Ishikawa (cell line): ENCODE results near the gene MSH5.

Experiments
- CEBPB ChIP-seq: IDR thresholded peaks from 2 replicates; pipeline ENCODE4 v1.6.1; 2012
- CREB1 ChIP-seq: IDR thresholded peaks from 2 replicates; pipeline ENCODE4 v1.6.1; 2012; ENCODE audit warnings: low read depth
- EGR1 ChIP-seq: IDR thresholded peaks from 2 replicates; pipeline ENCODE4 v1.6.1; 2012
- EP300 ChIP-seq: IDR thresholded peaks from 2 replicates; pipeline ENCODE4 v1.6.1; 2012; ENCODE audit warnings: borderline replicate concordance
- FOXM1 ChIP-seq: IDR thresholded peaks from 2 replicates; pipeline ENCODE4 v1.6.1; 2012; ENCODE audit warnings: low read depth, borderline replicate concordance
- NFIC ChIP-seq: IDR thresholded peaks from 2 replicates; pipeline ENCODE4 v1.6.1; 2012
- RAD21 ChIP-seq: IDR thresholded peaks from 2 replicates; pipeline ENCODE4 v1.6.1; 2012; ENCODE audit warnings: low read depth
- TAF1 ChIP-seq: IDR thresholded peaks from 2 replicates; pipeline ENCODE4 v1.6.1; 2012; ENCODE audit warnings: low read depth, mild to moderate bottlenecking
- TCF12 ChIP-seq: IDR thresholded peaks from 2 replicates; pipeline ENCODE4 v1.6.1; 2012; ENCODE audit warnings: low read depth
- TEAD4 ChIP-seq: IDR thresholded peaks from 2 replicates; pipeline ENCODE4 v1.6.1; 2012
- YY1 ChIP-seq: IDR thresholded peaks from 2 replicates; pipeline ENCODE4 v1.6.1; 2012; ENCODE audit warnings: low read depth
- ZBTB7A ChIP-seq: IDR thresholded peaks from 2 replicates; pipeline ENCODE4 v1.6.1; 2012; ENCODE audit warnings: low read depth
- TF ChIP-seq, protein P1 (sequence below): IDR thresholded peaks from 2 replicates; pipeline ENCODE4 v1.6.1; 2012; ENCODE audit warnings: low read depth, mild to moderate bottlenecking
- TF ChIP-seq, protein P2 (sequence below): IDR thresholded peaks from 2 replicates; pipeline ENCODE4 v1.6.1; 2012
- TF ChIP-seq, protein P3 (sequence below): IDR thresholded peaks from 2 replicates; pipeline ENCODE4 v1.6.1; 2012

Gene MSH5

DNA sequence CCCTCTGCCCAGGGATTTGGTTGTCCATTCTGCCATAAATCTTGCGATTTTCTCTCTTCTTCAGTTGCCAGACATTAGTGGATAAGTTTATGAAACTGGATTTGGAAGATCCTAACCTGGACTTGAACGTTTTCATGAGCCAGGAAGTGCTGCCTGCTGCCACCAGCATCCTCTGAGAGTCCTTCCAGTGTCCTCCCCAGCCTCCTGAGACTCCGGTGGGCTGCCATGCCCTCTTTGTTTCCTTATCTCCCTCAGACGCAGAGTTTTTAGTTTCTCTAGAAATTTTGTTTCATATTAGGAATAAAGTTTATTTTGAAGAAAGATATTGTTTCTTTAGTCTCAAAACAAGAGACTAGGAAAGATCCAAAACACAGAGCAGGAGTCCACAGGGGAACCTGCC lies 22.6 kb downstream of the MSH5 start, which contains the start of gene SAPCD1:
Gene SAPCD1, plus strand, starts transcription at position 301 of the 400 bp plus-strand sequence. CDS start 399 bp downstream, outside the sequence.
- TF ChIP-seq CREB1 (no peak), TAF1 (no peak), EP300 (no peak), TCF12 (no peak), YY1 (no peak), EGR1 (no peak), NFIC (no peak), ZBTB7A (no peak), FOXM1 (no peak), RAD21 (no peak), TEAD4 (no peak), CEBPB (no peak)
- TF ChIP-seq, protein P1, sequence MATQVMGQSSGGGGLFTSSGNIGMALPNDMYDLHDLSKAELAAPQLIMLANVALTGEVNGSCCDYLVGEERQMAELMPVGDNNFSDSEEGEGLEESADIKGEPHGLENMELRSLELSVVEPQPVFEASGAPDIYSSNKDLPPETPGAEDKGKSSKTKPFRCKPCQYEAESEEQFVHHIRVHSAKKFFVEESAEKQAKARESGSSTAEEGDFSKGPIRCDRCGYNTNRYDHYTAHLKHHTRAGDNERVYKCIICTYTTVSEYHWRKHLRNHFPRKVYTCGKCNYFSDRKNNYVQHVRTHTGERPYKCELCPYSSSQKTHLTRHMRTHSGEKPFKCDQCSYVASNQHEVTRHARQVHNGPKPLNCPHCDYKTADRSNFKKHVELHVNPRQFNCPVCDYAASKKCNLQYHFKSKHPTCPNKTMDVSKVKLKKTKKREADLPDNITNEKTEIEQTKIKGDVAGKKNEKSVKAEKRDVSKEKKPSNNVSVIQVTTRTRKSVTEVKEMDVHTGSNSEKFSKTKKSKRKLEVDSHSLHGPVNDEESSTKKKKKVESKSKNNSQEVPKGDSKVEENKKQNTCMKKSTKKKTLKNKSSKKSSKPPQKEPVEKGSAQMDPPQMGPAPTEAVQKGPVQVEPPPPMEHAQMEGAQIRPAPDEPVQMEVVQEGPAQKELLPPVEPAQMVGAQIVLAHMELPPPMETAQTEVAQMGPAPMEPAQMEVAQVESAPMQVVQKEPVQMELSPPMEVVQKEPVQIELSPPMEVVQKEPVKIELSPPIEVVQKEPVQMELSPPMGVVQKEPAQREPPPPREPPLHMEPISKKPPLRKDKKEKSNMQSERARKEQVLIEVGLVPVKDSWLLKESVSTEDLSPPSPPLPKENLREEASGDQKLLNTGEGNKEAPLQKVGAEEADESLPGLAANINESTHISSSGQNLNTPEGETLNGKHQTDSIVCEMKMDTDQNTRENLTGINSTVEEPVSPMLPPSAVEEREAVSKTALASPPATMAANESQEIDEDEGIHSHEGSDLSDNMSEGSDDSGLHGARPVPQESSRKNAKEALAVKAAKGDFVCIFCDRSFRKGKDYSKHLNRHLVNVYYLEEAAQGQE, result no peak
- TF ChIP-seq, protein P2, sequence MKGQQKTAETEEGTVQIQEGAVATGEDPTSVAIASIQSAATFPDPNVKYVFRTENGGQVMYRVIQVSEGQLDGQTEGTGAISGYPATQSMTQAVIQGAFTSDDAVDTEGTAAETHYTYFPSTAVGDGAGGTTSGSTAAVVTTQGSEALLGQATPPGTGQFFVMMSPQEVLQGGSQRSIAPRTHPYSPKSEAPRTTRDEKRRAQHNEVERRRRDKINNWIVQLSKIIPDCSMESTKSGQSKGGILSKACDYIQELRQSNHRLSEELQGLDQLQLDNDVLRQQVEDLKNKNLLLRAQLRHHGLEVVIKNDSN, result no peak
- TF ChIP-seq, protein P3, sequence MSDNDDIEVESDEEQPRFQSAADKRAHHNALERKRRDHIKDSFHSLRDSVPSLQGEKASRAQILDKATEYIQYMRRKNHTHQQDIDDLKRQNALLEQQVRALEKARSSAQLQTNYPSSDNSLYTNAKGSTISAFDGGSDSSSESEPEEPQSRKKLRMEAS, result no peak

DNA sequence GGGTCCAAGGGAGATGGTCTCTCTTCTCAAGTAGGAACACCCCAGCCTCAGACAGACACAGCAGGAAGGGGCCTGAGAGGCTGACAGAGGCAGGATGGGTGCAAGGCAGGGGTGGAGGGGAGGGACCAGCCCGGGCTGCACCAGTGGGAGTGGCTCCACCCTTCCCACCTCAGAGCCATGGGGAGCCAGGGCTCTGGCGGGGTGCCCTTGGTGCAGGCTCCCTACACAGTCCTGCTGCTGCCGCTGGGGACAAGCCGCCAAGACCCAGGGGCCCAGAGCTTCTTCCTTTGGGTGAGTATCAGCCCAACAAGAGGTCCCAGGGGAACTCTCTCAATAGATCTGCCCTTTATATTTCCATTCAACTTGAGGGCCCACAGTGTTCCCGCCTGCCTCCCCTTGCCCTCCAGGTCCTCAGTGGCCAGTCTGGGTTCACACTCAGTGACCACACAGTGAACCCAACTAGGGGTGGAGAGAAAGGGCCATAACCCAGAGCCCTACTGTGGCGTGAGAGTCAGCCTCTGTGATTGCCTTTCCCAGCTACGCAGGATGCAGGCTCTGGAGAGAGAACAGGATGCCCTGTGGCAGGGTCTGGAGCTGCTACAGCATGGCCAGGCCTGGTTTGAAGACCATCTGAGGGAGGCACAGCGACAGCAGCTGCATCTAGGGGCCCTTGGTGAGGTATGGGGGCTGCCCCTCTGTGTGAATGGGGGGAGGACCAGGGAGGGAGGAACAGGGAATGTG lies 23.2 kb downstream of the MSH5 start:
- TF ChIP-seq TCF12 (no peak), EP300 (no peak), YY1 (no peak), NFIC (no peak), TAF1 (no peak), RAD21 (no peak), CREB1 (no peak), EGR1 (no peak), TEAD4 (no peak)
- TF ChIP-seq, protein P2, result no peak
- TF ChIP-seq, protein P3, result no peak
- TF ChIP-seq, protein P1, result no peak

DNA sequence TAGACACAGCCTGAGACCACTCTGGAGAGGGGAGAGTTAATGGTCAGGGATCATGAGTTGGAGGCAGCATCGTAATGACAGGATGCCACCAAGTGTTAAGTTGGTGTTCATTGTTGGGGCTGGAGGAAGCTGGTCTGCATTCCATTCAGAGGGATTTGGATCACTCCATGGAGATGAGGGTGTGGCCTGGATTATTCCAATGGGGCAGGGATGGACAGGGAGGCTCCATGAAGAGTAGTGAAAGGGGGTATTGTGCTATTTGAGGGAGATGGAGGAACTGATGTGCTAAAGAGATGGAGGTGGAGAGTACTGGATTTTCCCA lies 23.8 kb downstream of the MSH5 start:
- peak; percentile 16; the same call in 1 of the 2 replicates for TF ChIP-seq RAD21
- TF ChIP-seq, protein P2, result no peak

DNA sequence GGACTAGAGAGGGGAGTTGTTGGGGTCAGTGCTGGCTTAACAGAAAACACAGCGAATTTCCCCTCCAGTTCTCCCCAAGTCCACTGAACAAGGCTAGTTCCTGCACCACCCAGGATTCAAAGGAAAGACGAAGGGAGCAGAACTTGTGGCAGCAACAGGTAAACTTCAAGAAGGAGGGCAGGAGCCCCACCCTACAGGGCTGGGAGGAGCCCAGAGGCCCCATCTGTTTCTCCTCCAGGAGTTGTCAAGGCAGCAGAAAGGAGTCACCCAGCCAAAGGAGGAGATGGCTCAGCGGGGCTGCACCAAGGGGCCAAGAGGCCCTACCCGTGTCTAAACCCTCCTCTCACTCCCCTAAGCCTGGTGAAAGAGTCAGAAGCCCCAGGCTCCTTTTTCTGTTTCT lies 24.4 kb downstream of the MSH5 start:
- no peak for TF ChIP-seq YY1
- TF ChIP-seq EP300, result no peak
- TF ChIP-seq, protein P3, result no peak
- no peak for TF ChIP-seq CREB1
- no peak for TF ChIP-seq TEAD4
- no peak for TF ChIP-seq TCF12
- TF ChIP-seq, protein P1, result no peak
- no peak for TF ChIP-seq TAF1
- no peak for TF ChIP-seq RAD21
